Measurements from ENCODE around the gene VPS36. TPM values are rescaled to one million over a fixed set of nuclear protein-coding genes. Genes with fewer than 3 reads are reported as not detected.
"Not testable (repeated sequence)": the region's sequence is repeated elsewhere in the genome, so short reads cannot be mapped to it uniquely, and the experiment has no call there.

Gene VPS36, protein sequence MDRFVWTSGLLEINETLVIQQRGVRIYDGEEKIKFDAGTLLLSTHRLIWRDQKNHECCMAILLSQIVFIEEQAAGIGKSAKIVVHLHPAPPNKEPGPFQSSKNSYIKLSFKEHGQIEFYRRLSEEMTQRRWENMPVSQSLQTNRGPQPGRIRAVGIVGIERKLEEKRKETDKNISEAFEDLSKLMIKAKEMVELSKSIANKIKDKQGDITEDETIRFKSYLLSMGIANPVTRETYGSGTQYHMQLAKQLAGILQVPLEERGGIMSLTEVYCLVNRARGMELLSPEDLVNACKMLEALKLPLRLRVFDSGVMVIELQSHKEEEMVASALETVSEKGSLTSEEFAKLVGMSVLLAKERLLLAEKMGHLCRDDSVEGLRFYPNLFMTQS
- total RNA-seq (2021), result 26.8 and 29.2 TPM in 2 replicates
- long read RNA-seq, full-length matches to known transcripts, result 65 of 85 reads
- long read RNA-seq, partial matches to known transcripts, result 5 of 85 reads
- long read RNA-seq, other reads (novel, unspliced or antisense), result 15 of 85 reads

DNA sequence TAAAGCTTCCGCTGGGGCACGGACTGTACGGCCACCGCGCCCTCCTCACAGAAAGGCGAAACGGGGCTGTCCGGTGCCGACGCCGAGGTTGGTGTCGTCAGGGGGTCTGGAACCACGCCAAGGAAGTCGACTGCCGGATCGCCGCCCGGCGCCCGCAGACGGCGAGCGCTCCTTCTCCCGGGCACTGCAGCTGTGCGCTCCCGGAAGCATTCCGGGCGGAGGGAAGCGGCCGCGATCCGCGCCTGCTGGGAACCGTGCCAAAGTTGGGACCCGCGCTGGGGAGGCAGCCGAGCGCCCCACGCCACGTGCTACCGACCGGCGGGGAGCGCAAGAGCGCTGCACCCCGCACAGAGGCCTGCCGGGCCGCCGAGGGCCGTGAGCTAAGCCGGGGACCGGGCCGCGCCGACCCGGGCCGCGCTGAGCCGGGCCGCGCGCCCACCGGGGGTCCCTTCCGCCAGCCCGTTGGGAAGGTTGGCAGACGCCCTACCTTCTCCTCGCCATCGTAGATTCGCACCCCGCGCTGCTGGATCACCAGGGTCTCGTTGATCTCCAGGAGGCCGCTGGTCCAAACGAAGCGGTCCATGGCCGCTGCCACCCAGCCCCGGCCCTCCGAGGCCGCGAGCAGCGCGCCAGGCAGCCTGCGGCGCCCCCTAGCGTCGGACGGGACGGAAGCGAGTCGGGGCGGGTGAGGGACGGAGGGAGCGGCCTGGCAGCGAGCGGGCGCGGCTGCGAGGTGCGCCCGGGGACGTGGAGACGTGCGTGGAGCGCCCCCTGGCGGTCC lies at the start of gene VPS36:
Gene VPS36 (minus strand): TSS at position 623 of the 781 bp plus-strand sequence. CDS start 40 bp downstream, at position 583.
- H4K20me1 ChIP-seq (ENCODE audit: control insufficient read depth, insufficient read depth, insufficient read length), result no peaks in the 10 kb centered on the region
- no CpG with 5 or more reads among the region's 105 CpGs for WGBS (ENCODE audit: extremely low coverage, insufficient read length, low lambda C conversion rate)
- no peak within 1 kb of the TSS for H2AFZ ChIP-seq (ENCODE audit: low read length)
- no peak within 1 kb of the TSS for H3T11ph ChIP-seq (ENCODE audit: low read length)
- no peak within 1 kb of the TSS for H3K23ac ChIP-seq (ENCODE audit: insufficient read length, low read depth, low read length)
- H2BK15ac ChIP-seq (ENCODE audit: low read depth, low read length), result no peak within 1 kb of the TSS
- H2BK5ac ChIP-seq (ENCODE audit: insufficient read length, low read length), result no peak within 1 kb of the TSS
- H3K4me3 Mint-ChIP-seq, result peak within 1 kb of the TSS; percentile 92 to 97
- H4K8ac ChIP-seq (replicated peaks; ENCODE audit: insufficient read length, low read depth, low read length), result no peak within 1 kb of the TSS
- H3K4ac ChIP-seq (ENCODE audit: low read depth, low read length), result no peak within 1 kb of the TSS
- peak; percentile 94 for DNase-seq
- H4K91ac ChIP-seq (ENCODE audit: insufficient read length, low read depth, low read length), result no peak within 1 kb of the TSS
- H3K14ac ChIP-seq (ENCODE audit: insufficient read depth, low read length), result peak within 1 kb of the TSS; percentile 92
- H3K27me3 ChIP-seq (ENCODE audit: insufficient read depth, low read length), result no peaks in the 10 kb centered on the region
- no peaks in the 10 kb centered on the region for H3K9me3 ChIP-seq (ENCODE audit: control insufficient read depth, low read depth, low read length)
- TF ChIP-seq, protein P1, sequence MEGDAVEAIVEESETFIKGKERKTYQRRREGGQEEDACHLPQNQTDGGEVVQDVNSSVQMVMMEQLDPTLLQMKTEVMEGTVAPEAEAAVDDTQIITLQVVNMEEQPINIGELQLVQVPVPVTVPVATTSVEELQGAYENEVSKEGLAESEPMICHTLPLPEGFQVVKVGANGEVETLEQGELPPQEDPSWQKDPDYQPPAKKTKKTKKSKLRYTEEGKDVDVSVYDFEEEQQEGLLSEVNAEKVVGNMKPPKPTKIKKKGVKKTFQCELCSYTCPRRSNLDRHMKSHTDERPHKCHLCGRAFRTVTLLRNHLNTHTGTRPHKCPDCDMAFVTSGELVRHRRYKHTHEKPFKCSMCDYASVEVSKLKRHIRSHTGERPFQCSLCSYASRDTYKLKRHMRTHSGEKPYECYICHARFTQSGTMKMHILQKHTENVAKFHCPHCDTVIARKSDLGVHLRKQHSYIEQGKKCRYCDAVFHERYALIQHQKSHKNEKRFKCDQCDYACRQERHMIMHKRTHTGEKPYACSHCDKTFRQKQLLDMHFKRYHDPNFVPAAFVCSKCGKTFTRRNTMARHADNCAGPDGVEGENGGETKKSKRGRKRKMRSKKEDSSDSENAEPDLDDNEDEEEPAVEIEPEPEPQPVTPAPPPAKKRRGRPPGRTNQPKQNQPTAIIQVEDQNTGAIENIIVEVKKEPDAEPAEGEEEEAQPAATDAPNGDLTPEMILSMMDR (conservative IDR thresholded peaks at IDR 0.05), result peak; percentile 100
- H3K4me1 ChIP-seq (ENCODE audit: insufficient read depth, low read length), result no peaks in the 10 kb centered on the region; the same call in 1 of the 2 replicates
- H3K79me1 ChIP-seq (ENCODE audit: insufficient read depth, low read depth, low read length, poor library complexity, severe bottlenecking), result no peaks in the 10 kb centered on the region
- H2BK120ac ChIP-seq (ENCODE audit: low read depth, low read length, poor library complexity, severe bottlenecking), result no peak within 1 kb of the TSS
- peak within 1 kb of the TSS; percentile 49 for H3K18ac ChIP-seq (ENCODE audit: insufficient read length, low read depth, low read length)
- H2BK12ac ChIP-seq (ENCODE audit: insufficient read length, low read depth, low read length), result no peak within 1 kb of the TSS
- no peak within 1 kb of the TSS for H3K56ac ChIP-seq (ENCODE audit: insufficient read length, low read depth, low read length)
- peak within 1 kb of the TSS; percentile 80 for H3K9ac ChIP-seq (ENCODE audit: extremely low read depth, insufficient read length, low read length)
- peaks cover 10% of the 10 kb centered on the region for H3K23me2 ChIP-seq (ENCODE audit: insufficient read length, low read depth, low read length, poor library complexity, severe bottlenecking)
- H3K9me3 Mint-ChIP-seq, result no peaks in the 10 kb centered on the region; a peak in 2 of 5 replicates
- no peak within 1 kb of the TSS for H3K27ac ChIP-seq (ENCODE audit: insufficient read length, low read depth, low read length)
- peaks cover 23 to 28% of the 10 kb centered on the region in 2 experiments for H3K4me1 Mint-ChIP-seq
- H3K79me2 ChIP-seq (ENCODE audit: insufficient read depth, low read length), result peaks cover 12% of the 10 kb centered on the region; the same call in 1 of the 2 replicates
- no peak within 1 kb of the TSS for H2BK20ac ChIP-seq (ENCODE audit: low read depth, low read length, poor library complexity, severe bottlenecking)
- H3K27me3 Mint-ChIP-seq (ENCODE audit: low read depth), result no peaks in the 10 kb centered on the region; the same call in 1 of the 2 replicates
- peak within 1 kb of the TSS; percentile 67 for H3K4me2 ChIP-seq (ENCODE audit: insufficient read depth, insufficient read length, low read length)
- peaks cover 0 to 8% (median 0%) of the 10 kb centered on the region in 3 experiments; a peak in 3 of 7 replicates for H3K36me3 Mint-ChIP-seq (ENCODE audit: insufficient read depth in 1 of 3, low read depth in 3 of 3)
- H4K5ac ChIP-seq (ENCODE audit: insufficient read length, low read depth, low read length), result no peak within 1 kb of the TSS
- peak within 1 kb of the TSS in 2 of 3 experiments; percentile 93 to 97; a peak in 3 of 7 replicates for H3K27ac Mint-ChIP-seq
- H2AK5ac ChIP-seq (ENCODE audit: insufficient read length, low read length), result no peak within 1 kb of the TSS

DNA sequence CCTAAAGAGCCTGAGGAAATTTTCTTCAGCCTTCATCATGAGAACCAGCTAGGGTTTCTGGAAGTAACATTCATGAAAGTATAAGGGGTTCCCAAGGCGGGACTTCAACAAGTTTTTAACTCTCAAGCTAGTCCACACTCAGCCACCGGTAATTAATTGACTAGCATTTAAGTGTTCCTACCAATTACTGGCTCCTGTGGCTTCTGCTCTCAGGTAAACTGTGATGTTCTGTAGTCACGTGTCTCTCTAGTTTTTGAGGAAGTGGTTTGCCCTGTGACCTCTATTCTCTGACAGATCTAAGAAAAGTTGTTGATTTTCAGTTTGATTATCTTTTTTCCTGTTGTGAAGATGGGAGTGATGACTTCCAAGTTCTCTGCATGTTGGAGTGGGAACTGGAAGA lies 47.5 kb upstream of the VPS36 start:
- not testable (repeated sequence) for H2BK20ac ChIP-seq (ENCODE audit: low read depth, low read length, poor library complexity, severe bottlenecking); H3K27me3 ChIP-seq (ENCODE audit: insufficient read depth, low read length); H3K9me3 ChIP-seq (ENCODE audit: control insufficient read depth, low read depth, low read length); H3K36me3 Mint-ChIP-seq (ENCODE audit: insufficient read depth in 1 of 3, low read depth in 3 of 3); H3K79me1 ChIP-seq (ENCODE audit: insufficient read depth, low read depth, low read length, poor library complexity, severe bottlenecking); H2BK12ac ChIP-seq (ENCODE audit: insufficient read length, low read depth, low read length); H3K23me2 ChIP-seq (ENCODE audit: insufficient read length, low read depth, low read length, poor library complexity, severe bottlenecking); H2AFZ ChIP-seq (ENCODE audit: low read length); H4K8ac ChIP-seq (replicated peaks; ENCODE audit: insufficient read length, low read depth, low read length); H3K9me3 Mint-ChIP-seq; H2BK5ac ChIP-seq (ENCODE audit: insufficient read length, low read length); H3K27me3 Mint-ChIP-seq (ENCODE audit: low read depth); H3K23ac ChIP-seq (ENCODE audit: insufficient read length, low read depth, low read length); H2BK120ac ChIP-seq (ENCODE audit: low read depth, low read length, poor library complexity, severe bottlenecking); H3K14ac ChIP-seq (ENCODE audit: insufficient read depth, low read length); H3K27ac Mint-ChIP-seq; H3K27ac ChIP-seq (ENCODE audit: insufficient read length, low read depth, low read length); H3K79me2 ChIP-seq (ENCODE audit: insufficient read depth, low read length); H4K91ac ChIP-seq (ENCODE audit: insufficient read length, low read depth, low read length); H3T11ph ChIP-seq (ENCODE audit: low read length); H3K4me1 ChIP-seq (ENCODE audit: insufficient read depth, low read length); H4K20me1 ChIP-seq (ENCODE audit: control insufficient read depth, insufficient read depth, insufficient read length); H3K9ac ChIP-seq (ENCODE audit: extremely low read depth, insufficient read length, low read length); H3K4me3 Mint-ChIP-seq; H3K4me1 Mint-ChIP-seq; H3K18ac ChIP-seq (ENCODE audit: insufficient read length, low read depth, low read length); DNase-seq; H2AK5ac ChIP-seq (ENCODE audit: insufficient read length, low read length); H3K4ac ChIP-seq (ENCODE audit: low read depth, low read length); H3K56ac ChIP-seq (ENCODE audit: insufficient read length, low read depth, low read length); H4K5ac ChIP-seq (ENCODE audit: insufficient read length, low read depth, low read length); H3K4me2 ChIP-seq (ENCODE audit: insufficient read depth, insufficient read length, low read length); H2BK15ac ChIP-seq (ENCODE audit: low read depth, low read length)
- no CpG with 5 or more reads among the region's 3 CpGs for WGBS (ENCODE audit: extremely low coverage, insufficient read length, low lambda C conversion rate)
